ENCODE measurements around the gene GRHL1.

Gene GRHL1

DNA sequence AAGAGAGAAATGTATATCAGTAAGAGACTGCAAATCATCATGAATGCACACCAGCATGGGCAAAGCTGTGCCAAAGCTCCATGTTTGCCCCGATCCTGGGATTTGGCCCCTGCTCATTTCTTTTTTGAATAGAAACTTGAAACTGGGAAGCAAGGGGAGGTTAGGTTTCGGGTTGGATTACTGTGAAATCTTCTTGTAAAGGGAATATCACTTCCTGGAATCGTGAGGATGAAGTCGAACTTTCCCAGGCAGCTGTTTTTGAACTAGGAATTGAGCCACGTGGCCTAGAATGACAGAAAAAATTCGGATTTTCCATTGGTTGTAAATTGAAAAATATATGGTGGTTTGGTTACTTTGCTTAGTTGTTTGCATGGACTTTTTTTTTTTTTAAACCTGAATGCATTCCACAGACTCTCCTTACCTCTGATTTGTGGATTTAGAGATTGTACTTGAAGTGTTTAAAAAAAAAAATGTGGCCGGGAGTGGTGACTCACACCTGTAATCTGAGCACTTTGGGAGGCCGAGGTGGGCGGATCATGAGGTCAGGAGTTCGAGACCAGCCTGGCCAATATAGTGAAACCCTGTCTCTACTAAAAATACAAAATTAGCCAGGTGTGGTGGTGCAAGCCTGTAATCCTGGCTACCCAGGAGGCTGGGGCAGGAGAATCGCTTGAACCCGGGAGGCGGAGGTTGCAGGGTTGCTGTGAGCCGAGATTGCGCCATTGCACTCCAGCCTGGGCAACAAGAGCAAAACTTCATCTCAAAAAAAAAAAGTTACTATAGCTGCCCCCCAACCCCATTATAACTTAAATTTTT lies 32.1 kb downstream of the GRHL1 start:
- no peak overlapping the region for H3K4me3 ChIP-seq (ENCODE audit: low read depth, low read length)
- TF ChIP-seq, protein P1, sequence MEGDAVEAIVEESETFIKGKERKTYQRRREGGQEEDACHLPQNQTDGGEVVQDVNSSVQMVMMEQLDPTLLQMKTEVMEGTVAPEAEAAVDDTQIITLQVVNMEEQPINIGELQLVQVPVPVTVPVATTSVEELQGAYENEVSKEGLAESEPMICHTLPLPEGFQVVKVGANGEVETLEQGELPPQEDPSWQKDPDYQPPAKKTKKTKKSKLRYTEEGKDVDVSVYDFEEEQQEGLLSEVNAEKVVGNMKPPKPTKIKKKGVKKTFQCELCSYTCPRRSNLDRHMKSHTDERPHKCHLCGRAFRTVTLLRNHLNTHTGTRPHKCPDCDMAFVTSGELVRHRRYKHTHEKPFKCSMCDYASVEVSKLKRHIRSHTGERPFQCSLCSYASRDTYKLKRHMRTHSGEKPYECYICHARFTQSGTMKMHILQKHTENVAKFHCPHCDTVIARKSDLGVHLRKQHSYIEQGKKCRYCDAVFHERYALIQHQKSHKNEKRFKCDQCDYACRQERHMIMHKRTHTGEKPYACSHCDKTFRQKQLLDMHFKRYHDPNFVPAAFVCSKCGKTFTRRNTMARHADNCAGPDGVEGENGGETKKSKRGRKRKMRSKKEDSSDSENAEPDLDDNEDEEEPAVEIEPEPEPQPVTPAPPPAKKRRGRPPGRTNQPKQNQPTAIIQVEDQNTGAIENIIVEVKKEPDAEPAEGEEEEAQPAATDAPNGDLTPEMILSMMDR (IDR thresholded peaks at IDR 0.05; ENCODE audit: low read depth, low read length, missing control alignments) = no peak
- DNase-seq (ENCODE audit: low read depth) = no peak

DNA sequence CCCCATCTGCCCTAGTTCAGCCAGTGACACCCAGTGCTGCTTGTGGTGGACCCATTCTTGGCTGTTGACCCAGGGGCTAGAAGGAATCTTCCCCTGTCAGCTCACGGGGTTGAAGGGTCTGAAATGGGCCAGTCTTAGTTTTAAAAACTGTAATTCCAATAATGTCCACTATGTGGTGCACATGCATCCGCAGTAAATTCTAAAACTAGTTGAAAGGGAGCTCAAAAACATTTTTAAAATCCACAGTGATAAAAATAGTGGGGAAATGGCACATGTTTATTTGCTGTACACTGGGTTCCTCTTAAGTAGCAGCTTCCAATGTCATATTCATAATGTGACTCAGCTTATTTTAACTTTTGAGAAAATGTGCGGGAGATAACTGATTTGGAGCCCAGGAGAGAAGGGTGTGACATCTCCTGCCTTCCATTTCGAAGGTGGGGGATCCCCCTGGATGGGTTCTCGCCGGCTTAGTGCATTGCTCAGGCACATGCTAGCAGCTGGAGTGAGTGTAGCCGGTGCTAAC lies 32.8 kb downstream of the GRHL1 start:
- no peak overlapping the region for H3K4me3 ChIP-seq (ENCODE audit: low read depth, low read length)
- TF ChIP-seq, protein P1 (IDR thresholded peaks at IDR 0.05; ENCODE audit: low read depth, low read length, missing control alignments) = peak; percentile 58
- no peak for DNase-seq (ENCODE audit: low read depth)

DNA sequence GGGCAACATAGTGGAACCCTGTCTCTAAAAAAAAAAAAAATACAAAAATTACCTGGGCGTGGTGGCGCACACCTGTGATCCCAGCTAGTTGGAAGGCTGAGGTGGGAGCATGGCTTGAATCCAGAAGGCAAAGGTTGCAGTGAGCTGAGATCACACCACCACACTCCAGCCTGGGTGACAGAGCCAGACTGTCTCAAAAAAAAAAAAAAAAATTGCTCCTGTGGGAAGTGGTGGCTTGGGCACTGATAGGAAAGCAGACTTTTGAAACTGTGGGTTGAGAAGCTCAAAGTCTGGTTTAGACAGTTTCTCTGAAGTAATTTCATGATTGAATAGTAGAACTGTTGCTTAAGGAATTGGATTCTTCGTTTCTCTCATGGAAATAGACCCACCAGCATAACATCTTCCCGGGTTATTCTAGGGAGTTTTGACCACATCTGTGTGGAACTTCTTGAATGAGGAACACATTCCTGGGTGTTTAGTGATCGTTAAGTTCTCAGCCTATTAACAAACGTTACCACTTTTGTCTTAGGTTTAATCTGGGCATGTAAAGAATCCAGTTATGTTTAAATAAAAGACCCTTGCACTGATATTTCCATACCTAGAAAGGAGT lies 33.5 kb downstream of the GRHL1 start:
- TF ChIP-seq, protein P1 (IDR thresholded peaks at IDR 0.05; ENCODE audit: low read depth, low read length, missing control alignments) = no peak
- H3K4me3 ChIP-seq (ENCODE audit: low read depth, low read length) = no peak overlapping the region
- DNase-seq (ENCODE audit: low read depth) = no peak

DNA sequence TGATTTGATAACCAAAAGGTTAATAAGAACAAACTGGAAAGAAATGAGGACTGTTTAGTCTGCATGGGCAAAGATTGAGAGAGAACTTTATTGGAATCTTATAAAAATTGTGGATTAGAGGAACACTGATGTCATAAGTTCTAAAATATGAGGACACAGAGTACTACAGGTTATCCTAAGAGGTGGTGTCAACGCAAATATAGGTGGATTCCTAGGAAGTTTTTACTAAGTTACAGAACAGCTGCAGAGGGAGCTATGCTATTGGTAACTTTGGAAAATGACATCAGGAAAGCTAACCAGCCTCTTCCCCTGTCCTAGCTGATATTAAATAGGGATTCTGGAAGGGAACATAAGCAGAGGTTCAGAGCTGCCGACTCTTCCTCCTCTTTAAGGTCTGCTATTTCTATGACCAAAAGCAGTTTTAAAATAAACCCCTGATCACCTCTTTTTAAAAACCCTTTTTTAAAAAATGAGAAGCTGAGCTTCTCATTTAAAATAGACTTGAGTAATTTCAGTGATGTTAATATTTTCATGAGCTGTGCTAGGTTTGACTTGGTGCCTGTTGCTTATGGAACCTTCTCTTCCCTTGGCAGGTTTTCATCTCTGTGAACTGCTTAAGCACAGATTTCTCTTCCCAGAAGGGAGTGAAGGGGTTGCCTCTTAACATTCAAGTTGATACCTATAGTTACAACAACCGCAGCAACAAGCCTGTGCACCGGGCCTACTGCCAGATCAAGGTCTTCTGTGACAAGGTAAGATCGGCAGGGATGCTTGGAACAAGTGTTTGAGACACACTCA lies 34.2 kb downstream of the GRHL1 start:
- DNase-seq (ENCODE audit: low read depth) = no peak
- TF ChIP-seq, protein P1 (IDR thresholded peaks at IDR 0.05; ENCODE audit: low read depth, low read length, missing control alignments) = no peak
- H3K4me3 ChIP-seq (ENCODE audit: low read depth, low read length) = no peak overlapping the region

DNA sequence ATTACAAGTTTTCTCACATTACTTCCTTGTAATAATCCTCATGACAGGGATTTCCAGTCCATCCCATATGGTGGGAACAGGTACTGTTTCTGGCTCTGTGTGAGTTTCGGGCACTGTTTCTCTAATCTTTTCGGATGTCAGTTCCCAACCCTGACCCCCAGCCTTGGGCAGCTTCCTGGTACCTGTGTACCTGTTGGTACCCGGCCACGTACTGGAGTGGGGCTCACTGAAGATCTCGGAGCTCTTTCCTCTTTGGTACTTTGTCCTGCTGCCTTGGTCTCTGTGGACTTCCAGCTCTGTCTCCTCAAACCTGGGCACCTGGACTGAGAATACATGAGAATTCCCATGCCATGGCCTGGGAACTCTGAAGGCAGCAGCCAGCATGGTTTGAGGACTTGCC lies 36.8 kb downstream of the GRHL1 start:
- TF ChIP-seq, protein P1 (IDR thresholded peaks at IDR 0.05; ENCODE audit: low read depth, low read length, missing control alignments) = no peak
- no peak for DNase-seq (ENCODE audit: low read depth)
- no peak overlapping the region for H3K4me3 ChIP-seq (ENCODE audit: low read depth, low read length)

DNA sequence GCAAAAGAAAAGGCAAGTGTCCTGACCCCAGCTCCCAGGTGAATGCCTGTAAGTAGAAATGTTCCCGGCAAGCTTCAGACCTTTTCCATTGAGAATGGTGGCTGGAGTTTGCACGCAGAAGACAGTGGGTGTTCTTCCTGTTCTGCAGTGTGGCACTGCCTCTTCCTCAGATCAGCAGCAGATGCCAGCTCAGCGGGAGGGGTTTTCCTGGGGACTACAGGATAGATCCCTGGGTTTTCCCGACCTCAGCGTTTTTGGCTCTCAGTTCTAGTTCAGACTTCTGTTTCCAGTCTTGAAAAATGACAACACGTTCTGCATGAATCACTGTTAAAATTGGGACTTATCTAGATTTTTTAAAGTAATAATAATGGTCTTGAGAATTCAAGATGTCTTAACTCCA lies 39.2 kb downstream of the GRHL1 start:
- no peak overlapping the region for H3K4me3 ChIP-seq (ENCODE audit: low read depth, low read length)
- DNase-seq (ENCODE audit: low read depth) = no peak
- TF ChIP-seq, protein P1 (IDR thresholded peaks at IDR 0.05; ENCODE audit: low read depth, low read length, missing control alignments) = no peak
